GM18907 (cell line): ENCODE data around the gene SH3BP5.

Experiments used
- ATAC-seq: cut with Tn5 transposase; IDR thresholded peaks from one replicate; pipeline ENCODE4 v1.9.1; 2021; ENCODE audit warnings: mild to moderate bottlenecking, moderate library complexity; ENCODE audit not compliant: unreplicated experiment

The SH3BP5 gene

DNA sequence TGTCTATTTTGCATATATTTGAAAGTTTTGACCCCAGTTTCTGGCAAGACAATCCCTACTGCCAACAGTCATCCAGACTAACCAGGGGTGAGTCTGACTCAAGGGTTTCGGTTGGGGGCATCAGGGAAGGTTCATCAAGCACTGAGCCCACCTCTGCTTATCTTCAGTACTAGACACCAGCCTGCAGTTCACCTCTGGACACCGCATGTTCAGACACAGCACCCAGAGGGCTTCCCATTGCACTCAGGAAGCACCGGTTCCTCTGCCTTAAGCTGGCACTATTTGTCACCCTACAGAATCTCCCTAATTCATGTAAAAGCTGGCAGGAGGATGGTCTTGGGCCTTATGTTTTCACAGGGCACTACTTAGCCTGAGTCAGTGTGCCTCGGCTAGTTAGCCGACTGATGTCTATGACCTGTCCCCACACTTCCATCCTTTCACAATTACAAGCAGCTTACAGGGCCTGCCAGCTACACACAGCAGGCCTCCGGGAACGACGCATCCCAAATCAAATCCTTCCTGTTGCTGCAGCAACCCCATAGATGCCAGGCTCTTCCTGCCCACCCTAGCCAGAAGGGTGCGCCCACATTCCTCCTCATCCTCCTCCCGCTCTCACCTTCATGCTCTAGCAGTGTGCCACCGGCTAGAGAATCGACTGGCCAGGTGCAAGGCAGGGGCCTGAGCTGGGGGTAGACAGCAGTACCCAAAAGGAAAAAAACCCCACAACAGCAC is 52.5 kb downstream of the SH3BP5 start:
- ATAC-seq = no peak

DNA sequence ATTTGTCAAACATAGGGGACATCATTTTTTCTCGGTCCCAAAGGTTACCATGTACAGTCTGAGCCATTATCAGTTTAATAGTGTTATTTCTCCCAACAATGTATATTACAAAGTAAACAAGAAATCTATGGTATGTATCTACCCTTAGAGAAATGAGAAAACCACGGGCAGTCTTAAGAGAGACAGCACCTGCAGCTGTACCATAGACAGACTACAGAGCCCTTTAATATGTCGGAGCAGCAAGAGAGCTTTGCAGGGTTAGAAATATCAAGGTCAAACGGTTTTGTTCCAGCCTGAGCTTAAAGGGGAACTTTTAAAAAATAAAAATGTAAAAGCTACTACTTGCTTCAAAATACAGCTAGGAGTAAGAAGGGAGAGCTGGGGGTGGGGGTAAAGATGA is 53.2 kb downstream of the SH3BP5 start:
- no peak for ATAC-seq

DNA sequence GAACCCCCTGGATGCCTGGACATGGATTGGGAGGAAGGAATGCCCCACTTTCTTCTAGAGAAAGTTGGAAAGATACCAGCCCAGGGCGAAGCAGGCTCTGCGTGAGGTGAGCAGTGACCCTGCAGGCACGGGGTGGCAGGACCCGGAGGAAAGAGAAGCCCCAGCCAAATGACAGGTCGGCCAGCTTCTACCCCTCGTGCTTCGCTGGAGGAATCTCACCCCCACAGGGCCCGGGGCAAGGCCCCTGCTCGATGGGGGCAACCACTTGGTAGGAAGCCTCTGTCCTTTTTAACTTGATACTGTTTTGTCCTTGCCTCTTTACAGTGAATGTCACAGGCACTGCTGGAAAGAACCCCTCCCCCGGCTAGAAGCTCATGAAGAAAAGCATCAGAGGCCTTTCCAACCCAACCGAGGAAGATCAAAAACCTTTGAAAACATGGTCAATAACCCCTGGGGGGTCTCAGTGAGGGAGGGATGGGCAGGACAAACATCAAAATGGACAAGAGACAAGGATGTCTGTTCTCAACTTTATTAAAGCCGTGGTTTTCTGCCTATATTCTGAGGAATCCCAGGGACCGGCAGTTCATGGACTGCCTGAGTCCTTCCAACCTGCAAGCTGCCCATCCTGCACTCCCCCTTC is 54.4 kb downstream of the SH3BP5 start:
- no peak for ATAC-seq

DNA sequence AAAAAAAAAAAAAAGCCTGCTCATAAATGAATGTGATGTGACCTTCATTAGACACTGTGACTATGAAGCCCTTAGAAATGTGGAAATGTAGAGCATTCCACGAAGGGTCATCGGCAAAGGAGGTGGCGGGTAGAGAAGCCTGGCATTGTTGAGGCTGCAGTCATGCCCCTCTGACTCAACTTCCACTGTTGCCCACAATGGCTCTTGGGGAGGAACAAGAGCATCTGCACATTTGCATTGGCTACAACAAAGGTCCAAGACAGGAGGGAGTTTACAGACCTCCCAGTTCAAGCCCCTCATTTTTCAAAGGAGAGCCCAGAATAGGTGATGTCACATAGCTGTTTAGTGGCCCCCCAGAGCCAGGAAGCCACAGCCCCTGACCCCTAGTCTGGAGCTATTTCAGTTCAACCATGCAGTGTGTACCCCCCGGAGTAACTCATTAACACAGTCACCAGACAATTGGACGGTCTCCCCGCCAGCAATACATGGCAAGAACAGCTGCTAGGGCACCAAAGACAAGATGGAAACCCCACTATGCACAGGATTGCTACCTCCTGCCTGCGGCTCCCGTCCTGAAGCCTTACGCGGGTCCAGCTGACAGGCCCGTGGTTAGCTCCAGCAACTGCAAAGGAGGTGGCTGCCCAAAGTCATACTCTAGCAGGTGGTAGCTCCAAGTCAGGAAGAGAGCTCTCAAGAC is 56.2 kb downstream of the SH3BP5 start:
- no peak for ATAC-seq

DNA sequence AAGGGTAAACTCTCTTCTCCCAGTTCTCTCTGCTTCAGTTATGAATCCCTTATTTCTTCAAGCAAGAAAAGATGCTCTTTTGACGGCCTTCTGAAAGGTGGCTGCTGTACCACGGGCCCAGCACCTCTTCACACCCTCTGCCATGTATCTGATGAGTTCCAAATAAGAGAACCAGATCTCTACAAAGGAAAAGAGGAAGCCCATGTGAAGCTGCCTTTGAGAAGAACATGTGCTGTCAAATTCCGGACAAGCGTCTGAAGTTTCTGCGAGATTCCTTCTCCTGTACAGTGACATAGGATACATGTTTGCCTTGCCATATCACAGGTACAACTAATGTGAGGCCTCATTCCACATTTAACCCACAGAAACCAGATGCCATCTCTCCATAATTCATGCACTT is 59.2 kb downstream of the SH3BP5 start:
- ATAC-seq = no peak

DNA sequence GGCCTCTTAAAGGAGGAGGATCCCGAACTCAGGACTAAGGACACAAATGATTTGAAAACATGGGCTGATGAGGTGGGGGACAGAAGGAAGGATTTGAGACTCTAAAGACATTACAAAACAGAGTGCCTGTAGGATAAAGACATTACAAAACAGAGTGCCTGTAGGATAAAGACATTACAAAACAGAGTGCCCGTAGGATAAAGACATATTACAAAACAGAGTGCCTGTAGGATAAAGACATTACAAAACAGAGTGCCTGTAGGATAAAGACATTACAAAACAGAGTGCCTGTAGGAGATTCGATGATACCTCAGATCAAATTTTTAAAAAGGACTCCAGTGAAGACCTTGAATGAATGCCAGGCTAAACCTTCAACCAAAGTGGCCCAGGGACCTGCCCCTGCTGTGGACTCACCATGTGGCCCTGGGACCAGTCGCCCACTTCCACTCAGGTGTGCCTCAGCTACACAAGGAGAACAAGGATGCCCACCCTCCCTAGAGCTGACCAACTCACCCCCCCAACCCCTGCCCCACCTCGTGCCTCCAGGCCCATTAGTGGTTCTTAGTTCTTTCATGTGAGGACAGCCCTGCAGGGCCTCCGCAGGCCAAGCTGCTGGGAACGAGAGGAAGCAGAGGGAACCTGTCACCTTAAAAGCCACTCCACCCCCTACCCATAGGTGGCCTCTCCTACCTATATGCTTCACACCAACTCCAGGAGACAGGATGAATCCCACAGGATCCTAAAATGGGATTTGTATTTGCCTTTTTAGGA is 59.8 kb downstream of the SH3BP5 start:
- no peak for ATAC-seq

DNA sequence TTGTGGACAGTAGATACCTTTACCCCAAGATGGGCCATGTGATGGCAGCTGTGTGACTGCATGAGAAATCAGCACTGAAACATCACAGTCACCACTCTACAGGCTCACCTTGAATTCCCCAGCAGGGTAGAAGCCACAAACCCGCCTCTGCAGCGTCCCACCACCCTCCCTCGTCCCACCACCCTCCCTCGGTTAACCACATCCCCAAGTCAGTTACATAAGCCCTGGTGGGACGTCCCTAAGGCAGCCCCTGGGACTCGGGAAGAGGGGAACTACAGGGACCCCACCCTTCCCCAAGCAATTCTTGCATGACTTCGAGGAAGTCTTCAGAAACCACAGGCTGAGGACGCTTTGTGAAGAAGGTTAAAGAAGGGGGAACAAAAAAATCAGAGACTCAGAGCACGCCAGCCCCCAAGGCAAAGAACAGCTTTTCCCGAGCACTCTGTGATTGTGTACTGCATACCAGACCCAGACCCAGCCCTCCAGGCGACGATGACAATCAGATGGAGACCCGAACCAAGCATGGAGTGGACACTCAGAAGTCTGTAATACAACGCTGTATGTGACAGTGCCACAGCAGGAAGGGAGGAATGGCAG is 60.5 kb downstream of the SH3BP5 start:
- ATAC-seq = peak; percentile 70

DNA sequence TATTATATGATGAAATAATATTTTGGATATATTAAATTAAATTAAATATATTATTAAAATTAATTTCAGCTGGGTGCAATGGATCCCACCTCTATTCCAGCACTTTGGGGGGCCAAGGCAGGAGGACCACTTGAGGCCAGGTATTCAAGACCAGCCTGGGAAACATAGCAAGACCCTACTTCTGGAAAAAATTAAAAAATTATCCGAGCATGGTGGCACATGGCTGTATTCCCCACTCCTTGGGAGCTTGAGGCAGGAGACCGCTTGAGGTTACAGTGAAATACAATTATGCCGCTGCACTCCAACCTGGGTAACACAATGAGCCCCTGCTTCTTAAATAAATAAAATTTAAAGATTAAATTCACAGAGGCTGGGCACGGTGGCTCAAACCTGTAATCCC is 61.4 kb downstream of the SH3BP5 start:
- no peak for ATAC-seq

DNA sequence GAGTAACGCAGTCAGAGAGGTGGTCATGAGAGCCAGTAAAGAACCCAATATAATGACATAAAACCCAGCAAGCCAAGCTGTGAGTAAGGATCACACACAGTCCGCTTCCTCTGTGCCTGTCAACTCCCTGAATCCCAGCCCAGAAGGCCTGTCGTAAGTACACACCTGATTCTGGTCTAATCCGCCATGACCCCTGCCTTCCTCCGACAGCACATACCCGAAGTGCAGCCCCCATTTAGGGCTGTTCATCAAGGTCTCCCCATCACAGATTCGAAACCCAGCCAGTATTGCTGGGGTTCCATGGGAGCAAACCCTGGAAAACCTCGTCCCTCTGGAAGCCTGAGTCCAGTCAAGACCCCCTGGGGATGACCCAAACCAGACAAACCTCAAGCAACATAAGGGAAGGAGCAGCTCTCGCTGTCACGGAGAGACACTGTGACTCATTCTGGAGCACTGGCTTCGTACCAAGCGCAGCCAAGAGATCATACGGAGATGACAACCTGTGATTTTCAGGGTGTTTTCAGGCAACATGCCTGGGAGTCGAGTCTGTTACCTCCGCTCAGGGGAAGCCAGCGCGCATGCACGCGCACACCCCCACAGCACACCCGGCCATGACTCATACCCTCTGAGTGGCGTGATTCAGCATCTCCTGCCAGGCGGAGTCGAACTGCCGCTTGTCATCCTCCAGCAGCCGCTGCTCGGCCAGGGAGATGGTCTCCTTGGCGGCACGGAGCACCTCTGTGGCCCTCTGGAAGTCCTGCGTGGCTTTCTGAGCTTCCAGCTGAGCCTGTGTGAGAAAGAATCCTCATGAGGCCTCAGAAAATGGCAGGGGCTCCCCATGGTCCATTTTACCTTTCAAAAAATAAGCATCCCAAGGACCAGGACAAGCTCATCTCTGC is 63.0 kb downstream of the SH3BP5 start:
- peak; percentile 54 for ATAC-seq

DNA sequence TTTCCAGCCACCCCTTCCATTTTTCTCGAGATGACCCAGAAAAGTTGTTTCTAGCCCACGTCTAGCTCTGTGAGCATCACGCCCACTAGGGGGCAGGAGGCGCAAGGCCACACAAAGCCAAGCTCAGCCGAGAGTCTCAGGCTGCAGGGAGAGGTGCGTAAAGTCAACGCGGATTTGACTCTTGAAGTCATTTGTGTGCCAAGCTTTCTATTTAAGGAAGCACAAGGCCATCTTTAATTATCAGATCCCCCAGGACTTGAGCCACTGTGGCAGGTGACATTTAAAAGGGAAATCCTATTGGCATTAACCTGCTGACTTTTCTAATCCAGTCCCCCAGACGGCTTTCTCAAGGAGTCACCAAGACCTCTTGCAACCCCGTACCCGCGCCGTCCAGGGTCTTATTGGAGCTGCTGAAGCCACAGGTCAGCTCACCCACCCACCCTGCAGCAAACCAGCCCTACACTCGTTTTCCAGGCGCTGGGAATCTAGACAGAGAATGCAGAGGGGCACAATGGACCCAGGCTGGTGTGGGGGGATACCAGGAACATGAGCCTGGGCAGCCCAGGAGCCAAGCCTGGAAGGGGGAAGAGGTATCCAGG is 64.3 kb downstream of the SH3BP5 start:
- ATAC-seq = no peak

DNA sequence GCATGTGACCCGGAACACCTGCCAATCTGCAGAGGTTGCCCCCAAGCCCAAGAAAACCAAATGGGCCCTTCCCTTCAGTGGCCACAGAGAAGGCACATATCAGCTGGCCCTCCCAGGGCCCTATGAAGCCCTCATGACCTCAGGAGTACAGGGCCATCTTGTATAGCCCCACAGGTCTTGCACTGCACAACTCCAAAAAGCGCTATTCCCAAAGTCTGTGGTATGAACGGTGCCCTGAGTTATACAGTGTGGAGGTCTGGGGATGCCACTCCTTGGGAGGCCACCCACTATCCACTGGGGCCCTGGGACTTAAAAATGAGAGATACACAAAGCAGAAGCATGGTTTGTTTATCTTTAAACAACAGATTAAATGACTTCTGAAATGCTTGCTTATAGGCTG is 64.9 kb downstream of the SH3BP5 start:
- no peak for ATAC-seq

DNA sequence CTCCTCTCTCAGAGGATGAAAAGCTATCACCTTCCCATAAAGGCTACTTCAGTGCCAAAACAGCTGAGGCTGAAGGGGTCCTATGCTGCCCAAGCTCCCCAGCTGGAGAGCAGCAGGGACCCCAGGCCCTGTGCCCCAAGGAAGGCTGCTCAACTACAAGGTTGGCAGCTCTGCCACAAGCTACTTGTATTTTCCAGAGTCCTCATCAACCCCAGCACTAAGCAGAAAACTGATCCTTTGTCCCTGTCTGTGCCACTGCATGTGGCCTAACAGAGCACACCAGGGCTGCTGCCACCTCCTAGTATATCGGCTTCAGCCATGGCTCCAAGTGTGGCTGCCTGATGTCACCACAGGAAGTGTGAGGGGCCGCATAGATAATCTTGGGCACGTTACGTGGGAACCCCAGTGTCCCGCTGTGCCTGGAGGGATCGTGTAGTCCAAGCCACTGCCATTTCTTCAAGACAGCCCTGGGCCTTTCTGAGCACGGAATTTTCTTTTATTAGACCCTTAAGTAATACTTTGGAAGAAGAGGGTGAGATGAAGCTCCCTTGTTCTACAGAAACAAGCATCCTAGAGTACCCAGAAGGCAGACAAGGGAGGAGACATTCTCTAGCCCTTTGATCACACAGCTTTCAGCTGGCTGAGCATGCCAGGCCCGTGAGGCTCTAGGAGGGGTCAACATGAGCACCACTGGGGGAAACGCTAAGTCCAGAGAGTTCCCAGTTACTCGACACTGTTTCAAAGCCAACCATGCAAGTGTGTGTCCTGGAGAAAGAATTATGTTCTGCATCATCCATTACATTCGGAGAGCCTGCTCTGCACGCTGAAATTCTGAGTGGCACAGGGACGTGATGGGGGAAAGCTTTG is 65.6 kb downstream of the SH3BP5 start:
- no peak for ATAC-seq

DNA sequence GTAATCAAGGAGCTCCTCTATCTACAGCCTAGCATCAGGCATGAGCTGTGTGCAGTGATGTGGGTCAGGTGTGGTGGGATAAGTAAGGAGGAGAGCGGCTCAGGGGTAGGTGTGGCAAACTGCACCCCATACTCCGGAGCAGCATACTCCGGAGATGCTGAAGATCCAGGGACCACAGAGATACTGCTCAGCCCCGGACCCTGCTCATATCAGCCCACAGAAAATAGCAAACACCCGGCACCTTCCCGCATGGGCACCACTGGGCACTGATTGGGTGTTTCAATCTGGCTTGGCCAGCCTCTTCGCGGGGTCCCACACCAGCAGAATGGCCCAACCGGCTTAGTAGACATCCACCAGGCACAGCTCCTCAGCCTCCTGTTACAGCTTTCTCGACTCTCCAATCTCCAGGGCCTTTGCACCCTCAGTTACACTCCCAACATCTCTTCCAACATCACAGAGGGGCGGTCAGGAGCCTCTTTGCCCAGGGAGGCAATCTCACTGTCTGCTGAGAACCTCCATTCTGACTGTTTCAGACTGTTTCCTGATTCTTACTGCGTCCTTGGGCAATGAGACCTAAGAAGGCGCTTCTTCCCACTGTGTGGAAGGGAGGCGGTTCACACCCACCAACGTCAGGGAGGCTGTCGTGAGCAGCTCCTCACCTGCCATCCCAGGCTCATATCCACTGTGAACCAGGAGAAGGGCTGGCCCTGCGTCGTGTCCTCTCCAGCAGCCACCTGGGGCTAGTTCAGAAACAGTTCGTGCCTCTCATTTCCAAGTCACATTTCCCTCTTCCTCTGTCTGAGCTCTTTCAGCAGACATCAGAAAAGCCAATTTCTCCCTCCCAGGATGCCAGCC is 66.5 kb downstream of the SH3BP5 start:
- ATAC-seq = no peak

DNA sequence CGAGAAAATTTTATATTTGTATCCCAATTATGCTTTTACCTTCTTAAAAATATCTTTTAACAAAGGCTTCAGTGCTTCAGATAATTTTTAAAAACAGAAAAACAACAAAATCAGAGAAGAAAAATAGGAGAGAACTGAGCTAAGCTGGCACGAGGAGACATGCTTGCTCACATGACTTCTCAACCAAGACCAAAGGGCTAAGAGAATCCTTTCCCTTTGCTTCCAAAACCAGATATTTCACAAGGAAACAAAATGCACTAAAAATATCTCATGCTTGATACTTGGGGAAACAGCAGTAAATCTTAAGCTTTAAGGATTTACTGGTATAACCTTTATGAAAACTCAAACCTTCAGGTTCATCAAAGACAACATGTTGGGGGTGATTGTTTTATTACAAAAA is 67.9 kb downstream of the SH3BP5 start:
- ATAC-seq = no peak

DNA sequence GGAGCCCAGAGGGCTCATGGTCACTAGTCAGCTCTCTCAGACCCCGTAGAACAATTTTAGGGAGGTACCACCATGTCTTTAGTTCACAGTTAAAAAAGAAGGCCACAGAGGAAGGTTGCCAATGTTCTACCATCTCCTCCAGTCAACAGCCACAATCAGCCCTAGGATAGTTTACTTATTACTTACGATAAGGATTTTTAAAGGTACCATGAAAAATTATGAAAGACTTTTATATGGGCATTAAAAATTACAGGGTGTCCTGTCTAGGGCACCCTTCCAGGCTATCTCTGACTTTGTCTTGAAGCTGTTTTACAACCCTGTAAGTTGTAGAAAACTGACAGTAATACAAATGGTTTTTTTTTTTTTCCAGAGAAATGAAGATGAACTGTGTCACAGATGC is 68.5 kb downstream of the SH3BP5 start:
- no peak for ATAC-seq

DNA sequence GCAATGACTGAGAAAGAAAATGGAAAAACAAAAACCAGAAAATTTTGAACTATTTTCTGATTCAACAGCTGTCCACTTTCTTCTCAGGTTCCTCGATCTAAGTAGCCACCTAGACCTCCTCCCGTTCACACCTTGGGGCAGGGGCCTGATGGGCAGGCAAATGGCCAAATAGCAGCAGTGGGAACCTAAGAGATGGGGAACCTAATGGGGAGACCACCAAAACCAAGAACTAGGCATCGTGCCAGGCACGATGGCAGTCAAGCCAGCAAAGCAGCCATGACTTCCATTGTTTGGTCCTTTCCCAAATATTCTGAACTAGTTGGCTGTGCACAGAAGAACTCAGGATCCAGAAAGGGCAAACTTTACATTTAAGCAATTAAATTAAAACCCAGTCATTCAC is 69.3 kb downstream of the SH3BP5 start:
- ATAC-seq = no peak

DNA sequence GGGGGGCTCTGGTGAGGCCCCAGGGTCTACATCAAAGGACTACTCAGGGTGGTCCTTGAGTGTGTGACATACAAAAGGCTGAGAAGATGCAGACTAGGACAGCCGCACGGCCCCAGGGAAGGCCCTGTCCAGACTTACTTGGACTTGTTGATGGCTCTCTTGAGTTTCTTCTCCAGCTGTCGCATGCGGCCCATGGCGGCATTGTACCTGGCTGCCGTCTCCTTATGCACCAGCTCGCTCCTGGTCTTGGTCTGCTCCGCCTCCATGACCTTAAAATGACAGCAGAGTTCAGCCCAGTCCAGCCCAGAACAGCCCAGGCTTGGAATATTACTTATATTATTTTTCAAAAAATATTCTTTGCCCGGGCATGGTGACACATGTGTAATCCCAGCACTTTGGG is 70.4 kb downstream of the SH3BP5 start:
- no peak for ATAC-seq

DNA sequence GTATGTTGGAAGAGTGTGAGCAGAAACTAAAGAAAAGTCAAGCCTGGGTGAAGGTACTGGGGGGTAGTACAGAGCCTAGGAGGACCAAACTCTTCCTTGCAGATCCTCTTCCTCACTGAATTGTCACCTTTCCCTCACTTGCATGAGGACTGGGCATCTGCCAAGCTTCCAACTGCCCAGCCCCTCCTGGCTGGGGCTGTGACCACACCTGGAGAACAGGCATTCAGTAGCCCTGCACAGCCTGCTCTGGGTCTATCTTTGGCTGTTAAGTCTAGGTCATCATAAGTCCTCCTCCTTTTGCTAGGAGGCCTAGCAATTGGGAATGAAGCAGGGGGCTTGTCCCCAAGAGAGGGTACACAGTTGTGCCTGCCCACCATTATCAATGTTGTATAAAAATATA is 71.1 kb downstream of the SH3BP5 start:
- ATAC-seq = no peak
